HG03432 (cell line): Measurements from ENCODE around the gene RALB.

ENCODE experiments used
- ATAC-seq: cut with Tn5 transposase; IDR thresholded peaks from one replicate; pipeline ENCODE4 v1.9.1; 2021; ENCODE audit warnings: mild to moderate bottlenecking, moderate library complexity; ENCODE audit not compliant: unreplicated experiment

Gene RALB

GRCh38 chr2:120330946-120331822 lies 78.5 kb downstream of the RALB start:
- ATAC-seq = no peak

DNA sequence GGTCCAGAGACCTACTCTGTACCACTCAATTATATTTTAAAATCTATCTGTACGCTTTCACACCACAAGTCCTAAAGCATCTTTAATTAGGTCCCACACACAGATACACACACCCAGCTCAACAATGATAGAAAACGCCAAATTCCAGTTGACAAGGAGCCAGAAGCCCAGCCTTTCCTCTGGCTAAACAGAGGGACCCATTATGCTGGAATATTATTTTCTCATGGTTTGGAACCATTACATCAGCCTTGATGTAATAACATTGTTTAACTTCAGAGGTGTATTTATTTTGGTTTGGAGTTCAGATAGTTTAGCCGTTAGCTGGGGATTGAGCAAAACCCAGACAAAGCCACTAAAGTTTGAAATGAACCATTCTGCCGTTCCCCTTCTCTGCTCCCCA lies 79.3 kb downstream of the RALB start:
- ATAC-seq = no peak

DNA sequence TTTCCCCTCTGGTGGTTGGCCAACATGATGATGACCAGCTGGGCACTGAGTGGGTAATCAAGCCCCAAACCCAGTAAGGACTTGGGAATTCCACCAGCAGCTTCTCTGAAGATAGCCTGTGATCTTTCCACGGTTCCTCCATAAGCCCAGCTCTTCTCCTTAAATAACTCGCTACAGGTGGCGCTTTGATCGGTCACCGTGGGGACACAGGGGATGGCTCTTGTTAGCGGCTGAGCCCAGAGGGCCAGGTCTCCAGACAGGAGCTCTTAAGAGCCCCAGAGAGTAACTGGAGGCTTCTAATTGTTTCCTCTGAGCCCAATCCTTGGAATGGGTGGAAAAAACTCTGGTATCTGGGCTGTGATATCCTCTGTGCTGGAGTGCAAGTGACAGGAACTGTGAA lies 79.7 kb downstream of the RALB start:
- ATAC-seq = no peak

DNA sequence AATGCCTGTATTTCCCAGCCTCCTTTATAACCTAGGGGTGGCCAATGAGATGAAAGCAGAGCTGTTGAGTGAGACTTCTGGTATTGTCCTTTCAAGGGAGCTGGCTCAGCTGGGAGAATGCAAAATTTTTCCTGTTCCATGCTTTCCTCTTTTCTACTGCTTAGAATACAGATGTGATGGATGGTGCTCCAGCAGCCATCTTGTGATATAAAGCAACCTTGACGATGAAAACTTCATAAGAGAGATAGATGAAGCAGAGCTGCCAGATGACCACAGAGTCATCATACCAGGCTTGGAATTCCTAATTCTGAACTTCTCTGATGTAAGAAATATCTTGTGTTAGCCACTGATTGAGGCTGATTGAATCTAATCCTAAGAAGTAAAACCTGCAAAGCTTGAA lies 81.4 kb downstream of the RALB start:
- no peak for ATAC-seq

- ATAC-seq = no peak
Measured at GRCh38 chr2:120336749-120337148, 84.1 kb downstream of the RALB start.

DNA sequence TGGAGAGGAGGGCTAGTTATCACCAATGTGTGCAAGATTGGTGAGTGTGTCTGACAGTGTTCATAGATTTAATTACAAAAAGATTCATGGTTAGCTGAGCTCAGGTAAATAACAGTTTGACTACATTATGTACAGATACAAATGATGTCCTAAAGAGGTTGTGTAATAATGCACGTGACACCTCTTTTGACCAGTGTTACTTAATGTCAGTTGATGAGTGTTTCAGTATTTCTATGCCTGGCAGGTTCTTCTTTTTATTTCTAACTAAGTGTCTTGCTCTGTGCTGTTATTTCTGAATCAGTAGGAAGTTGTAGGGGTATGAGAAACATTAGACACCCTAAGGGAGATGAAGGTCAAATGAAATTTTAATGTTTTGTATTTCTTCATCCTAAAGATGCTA lies 85.4 kb downstream of the RALB start:
- no peak for ATAC-seq

DNA sequence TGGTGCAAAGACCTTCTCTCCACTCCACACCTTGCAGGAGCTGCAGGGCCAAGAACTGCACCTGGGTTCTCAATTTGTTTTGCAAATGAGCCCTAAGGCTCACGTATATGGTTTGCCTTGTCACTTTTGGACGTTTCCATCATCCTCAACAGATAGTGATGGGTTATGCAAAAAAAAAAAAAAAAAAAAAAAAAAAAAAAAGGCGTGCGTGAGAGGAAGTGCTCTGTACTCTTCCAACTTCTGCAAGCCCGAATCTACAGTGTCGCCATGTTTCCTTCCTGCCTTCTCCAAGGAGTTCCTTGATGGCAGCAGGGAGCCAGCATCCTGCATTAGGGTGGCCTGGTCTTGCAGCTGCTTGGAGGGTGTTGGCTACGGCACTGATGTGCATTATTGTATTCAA lies 89.3 kb downstream of the RALB start:
- no peak for ATAC-seq

DNA sequence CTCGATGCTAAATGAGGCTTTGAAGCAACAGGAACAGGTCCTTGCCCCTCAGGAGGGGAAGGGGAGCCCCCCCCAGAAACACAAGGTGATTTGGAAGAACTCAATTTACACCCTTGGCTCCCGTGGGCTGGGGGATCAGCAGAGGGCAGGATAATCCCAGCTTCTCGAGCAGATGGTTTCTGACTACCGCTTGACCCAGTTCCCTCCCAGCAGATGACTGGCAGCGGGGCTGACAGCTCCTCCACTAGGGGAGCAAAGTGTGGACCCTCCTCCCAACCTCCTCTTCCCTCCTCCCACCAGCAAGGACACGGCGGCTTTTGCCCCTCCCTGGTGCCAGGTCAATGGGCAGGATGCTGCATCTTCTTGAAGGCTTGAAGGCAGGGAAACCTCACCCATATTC lies 89.8 kb downstream of the RALB start:
- no peak for ATAC-seq

DNA sequence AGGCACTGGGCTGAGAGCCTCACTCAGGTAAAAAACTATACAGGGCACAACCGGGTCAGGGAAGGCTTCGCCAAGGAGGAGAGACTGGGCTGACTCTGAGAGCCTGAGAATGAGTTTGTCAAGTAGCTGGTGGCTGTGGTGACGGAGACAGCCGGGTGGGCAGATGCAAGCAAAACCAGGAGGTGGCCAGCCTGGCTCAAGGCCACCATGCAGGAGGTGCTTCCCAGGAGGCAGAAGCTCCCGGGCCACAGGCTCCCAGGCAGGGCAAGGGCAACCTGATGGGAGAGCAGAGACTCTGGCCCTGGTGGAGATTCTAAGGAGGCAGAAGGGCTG lies 90.4 kb downstream of the RALB start:
- peak; percentile 3 for ATAC-seq

GRCh38 chr2:120343433-120344105 lies 90.9 kb downstream of the RALB start:
- ATAC-seq = peak; percentile 54
